HepG2 (cell line): Measurements from ENCODE around the gene SEPHS2. TPM values are rescaled to one million over a fixed set of nuclear protein-coding genes. Genes with fewer than 3 reads are reported as not detected.
A peak's percentile ranks its signal among the peaks of the same experiment; 100 is the strongest.

Source experiments
- HNF4A ChIP-seq: sonication (generic); formaldehyde crosslinking; IDR thresholded peaks from 2 replicates; pipeline ENCODE4 v1.4.0; 2020; ENCODE audit warnings: missing genetic modification reagents
- JDP2 ChIP-seq: sonication (generic); formaldehyde crosslinking; IDR thresholded peaks from 2 replicates; pipeline ENCODE4 v1.8.1; 2022; ENCODE audit warnings: missing genetic modification reagents, borderline replicate concordance
- MTA3 ChIP-seq: sonication (generic); formaldehyde crosslinking; IDR thresholded peaks from 2 replicates; pipeline ENCODE4 v1.4.0; 2020; ENCODE audit warnings: missing genetic modification reagents
- RBAK ChIP-seq: sonication (generic); formaldehyde crosslinking; IDR thresholded peaks from 2 replicates; pipeline ENCODE4 v1.5.1; 2020; ENCODE audit warnings: mild to moderate bottlenecking, missing genetic modification reagents
- TBX3 ChIP-seq: fragments of 450-650 bp; IDR thresholded peaks from 2 replicates; pipeline ENCODE4 v1.6.1; 2017; ENCODE audit warnings: antibody characterized with exemption, mild to moderate bottlenecking, inconsistent platforms, borderline replicate concordance
- ZFYVE20 ChIP-seq: sonication (generic); formaldehyde crosslinking; IDR thresholded peaks from 2 replicates; pipeline ENCODE4 v1.8.0; 2023; ENCODE audit warnings: low read depth, mild to moderate bottlenecking, moderate library complexity, missing genetic modification reagents, borderline replicate concordance
- ZNF432 ChIP-seq: sonication (generic); formaldehyde crosslinking; IDR thresholded peaks from 2 replicates; pipeline ENCODE4 v1.5.0; 2020; ENCODE audit warnings: missing genetic modification reagents, mild to moderate bottlenecking, borderline replicate concordance
- ZNF557 ChIP-seq: sonication (generic); formaldehyde crosslinking; IDR thresholded peaks from 2 replicates; pipeline ENCODE4 v1.4.0; 2020; ENCODE audit warnings: missing genetic modification reagents
- ZNF558 ChIP-seq: sonication (generic); formaldehyde crosslinking; IDR thresholded peaks from 2 replicates; pipeline ENCODE4 v1.9.0; 2022; ENCODE audit warnings: mild to moderate bottlenecking, missing genetic modification reagents, borderline replicate concordance
- ZNF749 ChIP-seq: sonication (generic); formaldehyde crosslinking; IDR thresholded peaks from 2 replicates; pipeline ENCODE4 v1.8.0; 2022; ENCODE audit warnings: mild to moderate bottlenecking, missing genetic modification reagents, moderate library complexity, borderline replicate concordance
- ZNF788 ChIP-seq: sonication (generic); formaldehyde crosslinking; IDR thresholded peaks from 2 replicates; pipeline ENCODE4 v1.5.0; 2020; ENCODE audit warnings: mild to moderate bottlenecking, missing genetic modification reagents, borderline replicate concordance
- polyA plus RNA-seq, 8 experiments: library from polyadenylated mRNA; depleted of rRNA in 3 of 8; stranded (reverse) in 7 of 8; unstranded in 1 of 8; fragments of >200 nt; fragmentation: Illumina TruSeq in 4 of 8; extraction: Trizol in 4 of 8; gene quantifications; 2 replicates each; pipeline versions ENCODE4 v1.2.1 to v1.2.3, GENCODE V29; 2011 to 2016; ENCODE audit warnings: low read depth in 4 of 8, missing spikeins in 1 of 8, mixed read lengths in 1 of 8; ENCODE audit not compliant: insufficient read depth in 1 of 8
- total RNA-seq, 5 experiments: library from RNA; depleted of rRNA; stranded (reverse); fragments of >200 nt; fragmentation: Illumina TruSeq; extraction: Trizol; gene quantifications; 2 replicates each; pipeline ENCODE4 v1.2.3, GENCODE V29; 2016; ENCODE audit warnings: low read depth in 1 of 5
- TF ChIP-seq, protein P1 (sequence below): sonication (generic); formaldehyde crosslinking; IDR thresholded peaks from 2 replicates; pipeline ENCODE4 v1.4.0; 2020; ENCODE audit warnings: mild to moderate bottlenecking, missing genetic modification reagents
- TF ChIP-seq, protein P2 (sequence below), 2 experiments: fragments of 450-650 bp in 1 of 2; sonication (generic) in 1 of 2; formaldehyde crosslinking in 1 of 2; IDR thresholded peaks; 2 replicates each; pipeline versions ENCODE4 v1.6.1 to v1.8.0; 2016 to 2022; ENCODE audit warnings: antibody characterized with exemption in 1 of 2, mild to moderate bottlenecking in 1 of 2, missing genetic modification reagents in 1 of 2
- TF ChIP-seq, protein P3 (sequence below): IDR thresholded peaks from 2 replicates; pipeline ENCODE4 v1.4.0; 2020; ENCODE audit warnings: mild to moderate bottlenecking, missing genetic modification reagents

Gene SEPHS2
- total and polyA plus RNA-seq, 2 of the 13 experiments (the other 11 are each of a cell fraction or from before 2014, with no cell fraction given): 20.7 to 127 TPM

DNA sequence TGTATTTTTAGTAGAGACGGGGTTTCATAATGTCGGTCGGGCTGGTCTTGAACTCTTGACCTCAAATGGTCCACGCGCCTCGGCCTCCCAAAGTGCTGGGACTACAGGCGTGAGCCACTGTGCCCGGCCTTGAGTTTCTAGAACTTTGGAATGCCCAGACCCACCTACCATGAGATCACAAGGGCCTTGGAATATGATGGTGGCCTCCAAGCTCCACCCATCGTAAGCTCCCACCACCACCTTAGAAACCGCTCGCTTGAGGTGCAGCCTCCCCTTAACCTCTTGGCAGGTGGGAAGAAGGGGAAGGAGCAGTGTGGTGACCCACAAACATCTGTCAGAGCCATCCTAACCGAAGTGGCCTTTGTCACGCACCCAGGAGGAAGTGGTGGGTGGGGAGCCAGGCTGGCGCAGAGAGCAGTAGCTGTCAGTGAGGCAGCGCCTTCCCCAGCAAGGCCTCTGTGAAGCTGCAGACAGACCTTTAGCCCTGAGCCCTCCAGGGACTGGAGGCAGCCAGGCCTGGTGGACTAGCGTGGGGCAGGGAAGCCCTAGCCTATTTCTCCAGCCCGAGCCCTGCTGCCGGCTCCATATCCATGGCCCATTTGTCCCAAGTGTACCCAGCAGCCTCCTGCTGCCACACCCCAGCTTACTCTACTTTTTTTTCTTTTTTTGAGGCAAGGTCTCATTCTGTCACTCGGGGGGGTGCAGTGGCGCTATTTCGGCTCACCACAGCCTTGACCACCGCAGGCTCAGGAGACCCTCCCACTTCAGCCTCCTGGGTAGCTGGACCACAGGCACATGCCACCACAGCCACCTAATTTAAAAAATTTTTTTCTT lies 13.1 kb upstream of the SEPHS2 start (continued):
- TF ChIP-seq, protein P1, sequence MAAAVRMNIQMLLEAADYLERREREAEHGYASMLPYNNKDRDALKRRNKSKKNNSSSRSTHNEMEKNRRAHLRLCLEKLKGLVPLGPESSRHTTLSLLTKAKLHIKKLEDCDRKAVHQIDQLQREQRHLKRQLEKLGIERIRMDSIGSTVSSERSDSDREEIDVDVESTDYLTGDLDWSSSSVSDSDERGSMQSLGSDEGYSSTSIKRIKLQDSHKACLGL: peak; percentile 55; the same call in 1 of the 2 replicates
- TF ChIP-seq RBAK (CRISPR knock-in tag): 0 out of 2 replicates have a peak, but pooled peaks have one; percentile 82
- TF ChIP-seq, protein P2, sequence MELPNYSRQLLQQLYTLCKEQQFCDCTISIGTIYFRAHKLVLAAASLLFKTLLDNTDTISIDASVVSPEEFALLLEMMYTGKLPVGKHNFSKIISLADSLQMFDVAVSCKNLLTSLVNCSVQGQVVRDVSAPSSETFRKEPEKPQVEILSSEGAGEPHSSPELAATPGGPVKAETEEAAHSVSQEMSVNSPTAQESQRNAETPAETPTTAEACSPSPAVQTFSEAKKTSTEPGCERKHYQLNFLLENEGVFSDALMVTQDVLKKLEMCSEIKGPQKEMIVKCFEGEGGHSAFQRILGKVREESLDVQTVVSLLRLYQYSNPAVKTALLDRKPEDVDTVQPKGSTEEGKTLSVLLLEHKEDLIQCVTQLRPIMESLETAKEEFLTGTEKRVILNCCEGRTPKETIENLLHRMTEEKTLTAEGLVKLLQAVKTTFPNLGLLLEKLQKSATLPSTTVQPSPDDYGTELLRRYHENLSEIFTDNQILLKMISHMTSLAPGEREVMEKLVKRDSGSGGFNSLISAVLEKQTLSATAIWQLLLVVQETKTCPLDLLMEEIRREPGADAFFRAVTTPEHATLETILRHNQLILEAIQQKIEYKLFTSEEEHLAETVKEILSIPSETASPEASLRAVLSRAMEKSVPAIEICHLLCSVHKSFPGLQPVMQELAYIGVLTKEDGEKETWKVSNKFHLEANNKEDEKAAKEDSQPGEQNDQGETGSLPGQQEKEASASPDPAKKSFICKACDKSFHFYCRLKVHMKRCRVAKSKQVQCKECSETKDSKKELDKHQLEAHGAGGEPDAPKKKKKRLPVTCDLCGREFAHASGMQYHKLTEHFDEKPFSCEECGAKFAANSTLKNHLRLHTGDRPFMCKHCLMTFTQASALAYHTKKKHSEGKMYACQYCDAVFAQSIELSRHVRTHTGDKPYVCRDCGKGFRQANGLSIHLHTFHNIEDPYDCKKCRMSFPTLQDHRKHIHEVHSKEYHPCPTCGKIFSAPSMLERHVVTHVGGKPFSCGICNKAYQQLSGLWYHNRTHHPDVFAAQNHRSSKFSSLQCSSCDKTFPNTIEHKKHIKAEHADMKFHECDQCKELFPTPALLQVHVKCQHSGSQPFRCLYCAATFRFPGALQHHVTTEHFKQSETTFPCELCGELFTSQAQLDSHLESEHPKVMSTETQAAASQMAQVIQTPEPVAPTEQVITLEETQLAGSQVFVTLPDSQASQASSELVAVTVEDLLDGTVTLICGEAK (IDR thresholded peaks at IDR 0.05): no peak
- TF ChIP-seq, protein P2 (CRISPR knock-in tag; IDR thresholded peaks at IDR 0.05): peak; percentile 66; the same call in 1 of the 2 replicates
- TF ChIP-seq, protein P3, sequence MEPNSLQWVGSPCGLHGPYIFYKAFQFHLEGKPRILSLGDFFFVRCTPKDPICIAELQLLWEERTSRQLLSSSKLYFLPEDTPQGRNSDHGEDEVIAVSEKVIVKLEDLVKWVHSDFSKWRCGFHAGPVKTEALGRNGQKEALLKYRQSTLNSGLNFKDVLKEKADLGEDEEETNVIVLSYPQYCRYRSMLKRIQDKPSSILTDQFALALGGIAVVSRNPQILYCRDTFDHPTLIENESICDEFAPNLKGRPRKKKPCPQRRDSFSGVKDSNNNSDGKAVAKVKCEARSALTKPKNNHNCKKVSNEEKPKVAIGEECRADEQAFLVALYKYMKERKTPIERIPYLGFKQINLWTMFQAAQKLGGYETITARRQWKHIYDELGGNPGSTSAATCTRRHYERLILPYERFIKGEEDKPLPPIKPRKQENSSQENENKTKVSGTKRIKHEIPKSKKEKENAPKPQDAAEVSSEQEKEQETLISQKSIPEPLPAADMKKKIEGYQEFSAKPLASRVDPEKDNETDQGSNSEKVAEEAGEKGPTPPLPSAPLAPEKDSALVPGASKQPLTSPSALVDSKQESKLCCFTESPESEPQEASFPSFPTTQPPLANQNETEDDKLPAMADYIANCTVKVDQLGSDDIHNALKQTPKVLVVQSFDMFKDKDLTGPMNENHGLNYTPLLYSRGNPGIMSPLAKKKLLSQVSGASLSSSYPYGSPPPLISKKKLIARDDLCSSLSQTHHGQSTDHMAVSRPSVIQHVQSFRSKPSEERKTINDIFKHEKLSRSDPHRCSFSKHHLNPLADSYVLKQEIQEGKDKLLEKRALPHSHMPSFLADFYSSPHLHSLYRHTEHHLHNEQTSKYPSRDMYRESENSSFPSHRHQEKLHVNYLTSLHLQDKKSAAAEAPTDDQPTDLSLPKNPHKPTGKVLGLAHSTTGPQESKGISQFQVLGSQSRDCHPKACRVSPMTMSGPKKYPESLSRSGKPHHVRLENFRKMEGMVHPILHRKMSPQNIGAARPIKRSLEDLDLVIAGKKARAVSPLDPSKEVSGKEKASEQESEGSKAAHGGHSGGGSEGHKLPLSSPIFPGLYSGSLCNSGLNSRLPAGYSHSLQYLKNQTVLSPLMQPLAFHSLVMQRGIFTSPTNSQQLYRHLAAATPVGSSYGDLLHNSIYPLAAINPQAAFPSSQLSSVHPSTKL (CRISPR knock-in tag): peak; percentile 57
- no peak for TF ChIP-seq ZFYVE20 (CRISPR knock-in tag)
- TF ChIP-seq MTA3 (CRISPR knock-in tag): no peak
- TF ChIP-seq JDP2 (CRISPR knock-in tag): no peak
- 0 out of 2 replicates have a peak, but pooled peaks have one; percentile 59 for TF ChIP-seq ZNF558 (CRISPR knock-in tag)
- TF ChIP-seq ZNF432 (CRISPR knock-in tag): no peak
- no peak; the same call in 1 of the 2 replicates for TF ChIP-seq HNF4A
- TF ChIP-seq ZNF557 (CRISPR knock-in tag): no peak
- no peak for TF ChIP-seq ZNF749 (CRISPR knock-in tag)
- no peak for TF ChIP-seq TBX3
- TF ChIP-seq ZNF788 (CRISPR knock-in tag): peak; percentile 72; the same call in 1 of the 2 replicates
